SK-N-SH treated with all-trans-retinoic acid at 6 μM for 48 hours (cell line): ENCODE results near the gene FBXO38.

Experiments used
- CREB5 ChIP-seq: fragments of 250-450 bp; sonication (Bioruptor Pico); IDR thresholded peaks from 2 replicates; pipeline ENCODE4 v1.5.1; 2020; ENCODE audit warnings: low read depth, mild to moderate bottlenecking, moderate library complexity
- CSRNP3 ChIP-seq: fragments of 250-450 bp; sonication (Bioruptor Pico); IDR thresholded peaks from 2 replicates; pipeline ENCODE4 v1.5.1; 2021; ENCODE audit warnings: mild to moderate bottlenecking, moderate library complexity
- ESRRG ChIP-seq: fragments of 250-450 bp; sonication (Bioruptor Pico); IDR thresholded peaks from 2 replicates; pipeline ENCODE4 v1.6.1; 2021; ENCODE audit warnings: mild to moderate bottlenecking
- GLIS3 ChIP-seq: fragments of 250-450 bp; sonication (Bioruptor Pico); IDR thresholded peaks from 2 replicates; pipeline ENCODE4 v1.5.0; 2020; ENCODE audit warnings: mild to moderate bottlenecking, moderate library complexity
- PATZ1 ChIP-seq: fragments of 250-450 bp; sonication (Bioruptor Pico); IDR thresholded peaks from 2 replicates; pipeline ENCODE4 v1.8.0; 2020; ENCODE audit warnings: mild to moderate bottlenecking, moderate library complexity, borderline replicate concordance
- TOX ChIP-seq: fragments of 250-450 bp; sonication (Bioruptor Pico); IDR thresholded peaks from 2 replicates; pipeline ENCODE4 v1.8.0; 2021; ENCODE audit warnings: mild to moderate bottlenecking, moderate library complexity, borderline replicate concordance
- ZFP3 ChIP-seq: fragments of 250-450 bp; sonication (Bioruptor Pico); IDR thresholded peaks from 2 replicates; pipeline ENCODE4 v1.5.0; 2020; ENCODE audit warnings: mild to moderate bottlenecking, moderate library complexity
- ZFP30 ChIP-seq: fragments of 450-650 bp; formaldehyde crosslinking; IDR thresholded peaks from 2 replicates; pipeline ENCODE4 v1.5.0; 2022; ENCODE audit warnings: mild to moderate bottlenecking, moderate library complexity
- ZNF8 ChIP-seq: fragments of 450-650 bp; formaldehyde crosslinking; IDR thresholded peaks from 2 replicates; pipeline ENCODE4 v1.5.0; 2020; ENCODE audit warnings: mild to moderate bottlenecking, moderate library complexity

- TF ChIP-seq ZFP30, result no peak
- no peak for TF ChIP-seq CREB5 (CRISPR knock-in tag)
- no peak for TF ChIP-seq PATZ1
- TF ChIP-seq CSRNP3 (CRISPR knock-in tag), result no peak
- no peak for TF ChIP-seq ESRRG (CRISPR knock-in tag)
- no peak for TF ChIP-seq ZNF8 (CRISPR knock-in tag)
- TF ChIP-seq ZFP3 (CRISPR knock-in tag), result no peak
- no peak for TF ChIP-seq TOX (CRISPR knock-in tag)
- TF ChIP-seq GLIS3, result no peak
Observed at GRCh38 chr5:148491793-148492184, 108.0 kb downstream of the FBXO38 start.
